Ascending aorta (tissue), 2 donors: ENCODE results near the gene ATRNL1. TPM values are rescaled to one million over a fixed set of nuclear protein-coding genes. Genes with fewer than 3 reads are reported as not detected.
A peak's percentile ranks its signal among the peaks of the same experiment; 100 is the strongest.

ENCODE experiments used
- DNase-seq, 2 donors: peaks; one replicate each; pipeline ENCODE4 v3.0.0-alpha.2; 2019; ENCODE audit warnings: low spot score in 2 of 2
- H3K27ac ChIP-seq, 2 donors: fragments of 200-600 bp; sonication (generic); one replicate each; pipeline ENCODE4 v1.5.1; 2016 to 2017; ENCODE audit warnings: mild to moderate bottlenecking in 1 of 2
- H3K27me3 ChIP-seq: fragments of 200-600 bp; sonication (generic); one replicate; pipeline ENCODE4 v1.5.1; 2017
- H3K36me3 ChIP-seq, 2 donors: fragments of 200-600 bp; sonication (generic); one replicate each; pipeline ENCODE4 v1.5.1; 2016
- H3K4me1 ChIP-seq, 2 donors: fragments of 200-600 bp; sonication (generic); one replicate each; pipeline ENCODE4 v1.5.1; 2016 to 2017; ENCODE audit warnings: mild to moderate bottlenecking in 1 of 2
- H3K4me3 ChIP-seq, 2 donors: fragments of 200-600 bp; sonication (generic); one replicate each; pipeline ENCODE4 v1.5.1; 2016 to 2017; ENCODE audit warnings: mild to moderate bottlenecking in 1 of 2
- H3K9me3 ChIP-seq, 2 donors: fragments of 200-600 bp; sonication (generic); one replicate each; pipeline ENCODE4 v1.5.1; 2016
- CTCF ChIP-seq, 3 experiments: fragments of 200-600 bp in 2 of 3; fragments of 450-650 bp in 1 of 3; sonication (generic) in 2 of 3; IDR thresholded peaks; one replicate each; pipeline ENCODE4 v1.5.1; 2016 to 2019; ENCODE audit warnings: antibody characterized with exemption in 3 of 3, mild to moderate bottlenecking in 1 of 3, moderate library complexity in 1 of 3
- intact Hi-C: fragments of 100-400 bp; cut with DNase I; formaldehyde crosslinking; loops from one replicate; pipeline ENCODE4 v1.15.1; 2023
- total RNA-seq: library from RNA; depleted of rRNA; stranded (reverse); fragments of >200 nt; gene quantifications from one replicate; pipeline ENCODE4 v1.1.0, GENCODE V29; 2016

ATRNL1 gene
- total RNA-seq, 1 donor from 2014 or later: 15.4 TPM

GRCh38 chr10:115107830-115108229 is 14.7 kb downstream of the ATRNL1 start:
- Histone ChIP-seq H3K9me3 (no peaks in the 10 kb centered on the region), H3K4me3 (no peak overlapping the region), H3K36me3 (no peaks in the 10 kb centered on the region), H3K27me3 (no peaks in the 10 kb centered on the region), H3K27ac (no peak overlapping the region), H3K4me1 (no peaks in the 10 kb centered on the region)
- intact Hi-C loops: no loop called here
- no peak for TF ChIP-seq CTCF (IDR thresholded peaks at IDR 0.05)
- DNase-seq: no peak

- no peaks in the 10 kb centered on the region for H3K27me3 ChIP-seq
- no peaks in the 10 kb centered on the region for H3K9me3 ChIP-seq
- no peak overlapping the region for H3K4me3 ChIP-seq
- DNase-seq: no peak
- no peaks in the 10 kb centered on the region for H3K36me3 ChIP-seq
- no peaks in the 10 kb centered on the region for H3K4me1 ChIP-seq
- intact Hi-C loops: no loop called here
- H3K27ac ChIP-seq: no peak overlapping the region
- no peak for TF ChIP-seq CTCF (IDR thresholded peaks at IDR 0.05)
Measured at GRCh38 chr10:115117301-115117700, 24.1 kb downstream of the ATRNL1 start.

- H3K36me3 ChIP-seq: no peaks in the 10 kb centered on the region
- no peaks in the 10 kb centered on the region for H3K9me3 ChIP-seq
- intact Hi-C loops: no loop called here
- H3K27ac ChIP-seq: no peak overlapping the region
- no peak for DNase-seq
- TF ChIP-seq CTCF (IDR thresholded peaks at IDR 0.05): no peak
- H3K4me1 ChIP-seq: no peaks in the 10 kb centered on the region
- H3K4me3 ChIP-seq: no peak overlapping the region
- no peaks in the 10 kb centered on the region for H3K27me3 ChIP-seq
Measured at GRCh38 chr10:115118346-115118745, 25.2 kb downstream of the ATRNL1 start.

- no peak for TF ChIP-seq CTCF (IDR thresholded peaks at IDR 0.05)
- no peak for DNase-seq
- H3K36me3 ChIP-seq: no peaks in the 10 kb centered on the region
- no peaks in the 10 kb centered on the region for H3K4me1 ChIP-seq
- H3K27me3 ChIP-seq: no peaks in the 10 kb centered on the region
- no peaks in the 10 kb centered on the region for H3K9me3 ChIP-seq
- intact Hi-C loops: loop anchor here (10.0 kb wide), 1 partner anchor 651 kb away; no protein-coding TSS in a partner anchor
- peak overlapping the region in 1 of 2 donors; percentile 25 for H3K27ac ChIP-seq
- no peak overlapping the region for H3K4me3 ChIP-seq
Measured at GRCh38 chr10:115125505-115125904, 32.3 kb downstream of the ATRNL1 start.

- Histone ChIP-seq H3K27me3 (no peaks in the 10 kb centered on the region), H3K4me1 (no peaks in the 10 kb centered on the region), H3K4me3 (no peak overlapping the region), H3K27ac (no peak overlapping the region), H3K9me3 (no peaks in the 10 kb centered on the region), H3K36me3 (no peaks in the 10 kb centered on the region)
- peak; percentile 30 to 54 (median 42) for TF ChIP-seq CTCF (IDR thresholded peaks at IDR 0.05)
- DNase-seq: no peak
- intact Hi-C loops: loop anchor here (1.0 to 10.0 kb wide), 3 partner anchors 251 to 655 kb away; no protein-coding TSS in a partner anchor
Measured at GRCh38 chr10:115129752-115130151, 36.6 kb downstream of the ATRNL1 start.

GRCh38 chr10:115136616-115137015 is 43.5 kb downstream of the ATRNL1 start:
- intact Hi-C loops: no loop called here
- DNase-seq: no peak
- Histone ChIP-seq H3K36me3 (no peaks in the 10 kb centered on the region), H3K27ac (no peak overlapping the region), H3K27me3 (no peaks in the 10 kb centered on the region), H3K9me3 (no peaks in the 10 kb centered on the region), H3K4me3 (no peak overlapping the region), H3K4me1 (no peaks in the 10 kb centered on the region)
- no peak for TF ChIP-seq CTCF (IDR thresholded peaks at IDR 0.05)
